HG03460 (cell line): Measurements from ENCODE around the gene CORO2A.

ENCODE experiments used
- ATAC-seq: cut with Tn5 transposase; IDR thresholded peaks from one replicate; pipeline ENCODE4 v1.9.1; 2021; ENCODE audit not compliant: unreplicated experiment

Gene CORO2A, protein sequence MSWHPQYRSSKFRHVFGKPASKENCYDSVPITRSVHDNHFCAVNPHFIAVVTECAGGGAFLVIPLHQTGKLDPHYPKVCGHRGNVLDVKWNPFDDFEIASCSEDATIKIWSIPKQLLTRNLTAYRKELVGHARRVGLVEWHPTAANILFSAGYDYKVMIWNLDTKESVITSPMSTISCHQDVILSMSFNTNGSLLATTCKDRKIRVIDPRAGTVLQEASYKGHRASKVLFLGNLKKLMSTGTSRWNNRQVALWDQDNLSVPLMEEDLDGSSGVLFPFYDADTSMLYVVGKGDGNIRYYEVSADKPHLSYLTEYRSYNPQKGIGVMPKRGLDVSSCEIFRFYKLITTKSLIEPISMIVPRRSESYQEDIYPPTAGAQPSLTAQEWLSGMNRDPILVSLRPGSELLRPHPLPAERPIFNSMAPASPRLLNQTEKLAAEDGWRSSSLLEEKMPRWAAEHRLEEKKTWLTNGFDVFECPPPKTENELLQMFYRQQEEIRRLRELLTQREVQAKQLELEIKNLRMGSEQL

DNA sequence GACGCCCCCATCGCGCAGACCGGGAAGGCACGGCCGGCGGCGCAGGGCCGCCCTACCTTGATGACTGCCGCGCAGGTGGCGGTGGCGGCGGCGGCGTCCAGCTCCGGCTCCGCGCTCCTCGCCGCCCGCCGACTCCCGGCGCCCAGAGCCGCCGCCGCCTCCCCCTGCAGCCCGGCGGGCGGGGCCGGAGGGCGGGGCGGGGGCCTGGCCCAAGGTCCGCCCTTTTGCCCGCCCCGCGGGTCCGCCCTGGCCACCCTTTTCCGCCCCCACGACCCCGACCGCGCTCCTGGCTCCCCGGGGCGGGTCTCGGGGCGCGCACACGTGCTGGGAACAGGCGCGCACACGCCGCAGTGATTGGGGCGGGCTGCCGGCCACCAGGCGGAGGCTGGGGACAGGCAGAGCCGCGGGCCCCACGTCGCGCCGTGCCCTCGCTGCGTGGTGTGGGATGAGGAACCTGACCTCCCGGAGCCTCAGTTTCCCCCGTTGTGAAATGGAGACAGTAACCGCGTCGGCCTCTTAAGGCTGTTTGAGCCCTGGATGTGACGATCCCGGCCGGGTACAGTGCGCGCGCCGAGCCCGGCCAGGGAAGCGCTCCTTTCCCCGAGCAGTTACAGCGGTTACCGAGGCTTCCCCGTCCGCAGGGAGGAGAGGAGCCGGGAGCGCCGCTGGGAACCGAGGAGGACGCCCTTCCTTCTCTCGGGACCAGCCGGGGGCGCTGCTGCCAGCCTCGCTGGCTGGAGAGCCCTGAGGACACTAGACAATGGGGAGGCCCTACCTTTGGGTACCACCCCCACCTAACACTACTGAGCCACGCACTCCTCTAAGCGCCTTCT, at the start of gene CORO2A:
Gene CORO2A, minus strand, starts transcription at position 135 of the 833 bp plus-strand sequence. CDS start 34,977 bp downstream, outside the sequence.
- peak; percentile 64 for ATAC-seq

DNA sequence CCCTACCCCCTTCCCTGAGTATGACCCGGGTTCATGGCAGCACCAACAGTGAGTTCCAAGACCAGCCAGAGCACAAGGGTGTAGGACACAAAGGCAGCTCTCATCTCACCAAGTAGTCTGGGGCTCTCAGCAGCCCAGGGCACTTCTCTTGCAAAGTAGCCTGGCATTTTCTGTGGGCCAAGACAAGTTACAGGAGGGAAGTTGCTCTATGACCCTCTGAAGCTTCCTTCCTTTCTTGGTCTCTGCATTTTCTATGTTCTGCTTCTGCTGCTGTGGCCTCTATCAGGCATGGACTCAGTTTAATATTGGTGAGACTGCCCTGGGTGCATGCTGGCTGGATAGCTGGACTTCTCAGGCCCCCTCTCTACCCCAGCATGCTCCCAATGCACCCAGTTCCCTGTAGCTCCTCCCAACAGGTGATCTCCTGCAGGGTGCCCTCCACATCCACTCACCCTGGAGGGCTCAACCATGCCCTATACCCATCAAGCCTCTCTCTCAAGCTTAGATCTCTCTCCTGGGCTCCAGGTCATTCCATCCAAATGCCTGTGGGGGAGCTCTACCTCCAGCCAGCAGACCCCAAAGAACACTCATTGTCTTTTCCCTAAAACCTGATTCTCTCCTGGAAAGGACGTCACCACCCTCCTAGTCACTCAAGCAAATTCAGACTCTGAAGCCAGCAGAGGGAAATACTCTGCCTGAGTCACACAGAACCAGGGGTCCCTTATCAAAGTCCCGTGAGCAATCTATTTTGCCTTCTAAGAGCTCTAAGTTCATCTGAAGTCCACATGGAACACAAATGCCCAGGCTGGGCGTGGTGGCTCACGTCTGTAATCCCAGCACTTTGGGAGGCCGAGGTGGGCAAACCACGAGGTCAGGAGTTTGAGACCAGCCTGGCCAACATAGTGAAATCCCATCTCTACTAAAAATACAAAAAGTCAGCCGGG, 49.2 kb upstream of the CORO2A start:
- no peak for ATAC-seq

DNA sequence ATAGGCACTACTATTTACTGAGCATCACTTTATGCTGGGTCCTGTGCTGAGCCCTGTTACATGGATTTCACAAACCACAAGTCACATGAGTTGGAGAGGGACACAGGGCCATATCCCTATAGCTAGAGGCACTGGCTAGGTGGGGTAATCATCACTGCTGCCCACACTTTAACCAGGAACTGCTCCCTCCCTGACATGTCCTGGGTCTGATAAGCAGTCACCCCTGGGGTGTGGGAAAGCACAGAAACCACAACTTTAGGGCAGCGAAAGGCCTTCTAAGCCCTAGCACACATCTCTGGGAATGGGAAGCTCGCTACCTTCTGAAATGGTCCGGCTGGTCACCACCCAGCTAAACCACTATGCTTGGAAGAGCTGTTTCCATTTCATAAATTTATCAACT, 48.0 kb upstream of the CORO2A start:
- no peak for ATAC-seq

DNA sequence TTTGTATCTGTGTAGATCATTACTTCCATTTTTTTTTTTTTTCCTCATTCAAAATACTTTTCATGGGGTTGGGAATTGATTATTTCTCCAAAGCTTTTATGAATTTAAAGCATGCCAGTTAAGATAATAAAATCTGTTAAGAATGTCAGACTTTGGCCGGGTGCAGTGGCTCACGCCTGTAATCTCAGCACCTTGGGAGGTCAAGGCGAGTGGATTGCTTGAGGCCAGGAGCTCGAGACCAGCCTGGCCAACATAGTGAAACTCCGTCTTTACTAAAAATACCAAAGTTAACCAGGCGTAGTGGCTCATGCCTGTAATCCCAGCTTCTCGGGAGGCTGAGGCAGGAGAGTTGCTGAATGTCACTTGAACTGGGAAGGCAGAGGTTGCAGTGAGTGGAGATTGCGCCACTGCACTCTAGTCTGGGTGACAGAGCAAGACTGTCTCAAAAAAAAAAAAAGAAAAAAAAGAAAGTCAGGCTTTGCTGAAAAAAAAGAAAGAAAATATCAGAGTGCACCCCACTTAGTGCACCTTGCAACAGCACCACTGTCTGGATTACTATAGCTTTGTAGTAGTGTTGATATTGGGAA, 44.6 kb upstream of the CORO2A start:
- no peak for ATAC-seq

DNA sequence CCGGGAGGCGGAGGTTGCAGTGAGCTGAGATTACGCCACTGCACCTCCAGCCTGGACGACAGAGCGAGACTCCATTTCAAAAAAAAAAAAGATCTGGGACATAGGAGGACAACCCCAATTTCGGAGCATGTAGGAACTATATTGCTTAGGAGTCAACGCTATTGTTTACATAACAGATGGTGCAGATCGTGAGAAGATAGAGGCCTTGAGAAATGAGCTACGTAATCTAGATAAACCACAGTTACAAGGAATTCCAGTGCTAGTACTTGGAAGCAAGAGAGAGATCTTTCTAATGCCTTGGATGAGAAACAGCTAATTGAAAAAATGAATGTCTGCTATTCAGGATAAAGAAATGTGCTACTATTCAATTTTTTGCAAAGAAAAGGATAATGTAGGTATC, 42.7 kb upstream of the CORO2A start:
- ATAC-seq, result no peak

DNA sequence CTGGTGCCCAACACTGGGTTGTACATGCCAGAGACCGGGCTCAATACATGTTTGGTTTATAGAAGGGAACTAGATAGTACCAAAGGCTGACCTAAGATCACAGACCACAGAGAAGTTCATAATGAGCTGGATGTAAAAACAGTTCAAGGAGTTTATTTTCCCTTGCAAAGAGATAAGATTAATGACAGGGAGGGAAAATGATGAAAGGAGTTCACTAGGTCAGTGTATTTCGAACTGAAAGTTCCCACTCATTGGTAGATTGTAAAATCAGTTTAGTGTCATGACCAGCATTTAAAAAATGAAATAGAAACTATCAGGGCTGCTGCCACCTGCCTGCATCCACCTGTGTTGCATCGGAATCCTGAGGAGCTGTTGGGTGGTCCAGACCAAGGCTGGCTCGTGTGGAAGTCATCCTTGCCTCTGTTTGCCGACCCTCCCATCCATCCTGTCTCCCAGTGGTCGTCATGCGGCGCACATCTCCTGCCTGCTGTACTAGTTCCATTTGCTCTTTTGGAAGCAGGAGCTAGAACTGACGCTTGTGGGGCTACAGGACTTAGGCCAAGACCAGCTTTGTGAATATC, 41.9 kb upstream of the CORO2A start:
- no peak for ATAC-seq

DNA sequence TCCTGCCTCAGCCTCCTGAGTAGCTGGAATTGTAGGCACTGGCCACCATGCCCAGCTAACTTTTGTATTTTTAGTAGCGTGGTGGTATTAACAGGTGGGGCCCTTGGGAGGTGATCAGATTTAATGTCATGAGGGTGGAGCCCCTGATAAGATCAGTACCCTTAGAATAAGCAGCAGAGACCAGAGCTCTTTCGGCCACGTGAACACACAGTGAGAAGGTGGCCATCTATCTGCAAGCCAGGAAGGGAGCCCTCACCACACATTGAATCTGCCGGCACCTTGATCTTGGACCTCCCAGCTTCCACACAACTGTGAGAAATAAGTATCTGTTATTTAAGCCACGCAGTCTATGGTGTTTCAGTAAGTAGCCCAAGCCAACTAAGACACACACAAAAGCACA, 40.5 kb upstream of the CORO2A start:
- ATAC-seq, result no peak

DNA sequence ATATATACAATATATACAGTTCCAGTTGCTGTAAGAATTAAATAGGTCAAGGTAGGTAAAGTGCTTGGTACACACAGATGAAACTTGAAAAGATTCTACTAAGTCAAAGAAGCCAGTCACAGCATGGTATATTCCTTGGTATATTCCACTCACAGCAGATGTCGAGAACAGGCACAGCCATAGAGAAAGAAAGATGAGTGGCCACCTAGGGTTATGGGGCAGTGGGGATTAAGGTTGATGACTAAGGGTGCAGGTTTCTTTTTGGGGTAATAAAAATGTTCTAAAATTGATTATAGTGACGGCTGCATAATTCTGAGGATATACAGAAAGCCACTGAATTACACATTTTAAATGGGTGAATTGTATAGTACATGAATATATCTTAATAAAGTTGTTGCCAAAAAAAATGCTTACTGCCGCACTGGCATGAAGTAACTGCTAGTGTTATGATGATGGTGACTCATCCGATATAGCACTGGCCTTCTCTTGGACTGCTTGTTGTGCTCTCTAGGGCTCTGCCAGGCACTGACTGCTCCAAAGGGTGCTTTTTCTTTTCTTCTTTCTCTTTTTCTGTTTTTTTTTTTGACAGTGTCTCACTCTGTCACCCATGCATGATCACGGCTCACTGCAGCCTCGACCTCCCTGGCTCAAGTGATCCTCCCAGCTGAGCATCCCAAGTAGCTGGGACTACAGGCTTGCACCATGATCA, 39.5 kb upstream of the CORO2A start:
- no peak for ATAC-seq

DNA sequence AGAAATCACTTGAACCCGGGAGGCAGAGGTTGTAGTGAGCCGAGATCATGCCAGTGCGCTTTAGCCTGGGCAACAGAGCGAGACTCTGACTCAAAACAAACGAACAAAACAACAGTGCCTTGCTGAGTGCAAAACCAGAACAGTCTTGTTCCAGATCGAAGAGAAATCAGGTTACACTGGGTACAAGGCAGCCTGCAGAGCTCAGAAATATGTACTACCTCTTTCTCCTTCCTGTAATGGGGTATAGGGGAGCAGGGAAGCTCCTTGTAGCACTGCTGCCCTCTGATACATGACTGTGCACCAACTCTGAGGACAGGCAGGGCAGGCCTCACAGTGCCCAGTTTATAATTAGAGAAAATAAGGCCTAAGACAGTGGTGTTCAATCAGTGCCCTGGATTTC, 38.4 kb upstream of the CORO2A start:
- no peak for ATAC-seq

DNA sequence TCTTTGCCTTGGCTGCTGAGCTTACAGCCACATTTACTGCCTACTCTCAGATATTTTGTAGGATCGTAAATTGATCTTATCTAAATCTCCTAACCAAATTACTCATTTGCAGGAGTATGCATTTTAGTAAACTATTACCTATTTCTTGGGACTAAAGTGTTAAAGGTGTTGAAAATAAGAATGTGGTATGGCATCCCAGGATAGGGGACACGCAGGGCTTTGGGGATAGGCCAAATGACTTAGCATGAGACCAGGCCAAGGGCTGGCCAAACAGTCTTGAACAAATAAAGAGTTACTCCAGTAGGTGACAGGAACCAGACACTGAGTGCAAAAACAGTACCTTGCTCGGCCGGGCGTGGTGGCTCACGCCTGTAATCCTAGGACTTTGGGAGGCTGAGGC, 37.9 kb upstream of the CORO2A start:
- ATAC-seq, result no peak

DNA sequence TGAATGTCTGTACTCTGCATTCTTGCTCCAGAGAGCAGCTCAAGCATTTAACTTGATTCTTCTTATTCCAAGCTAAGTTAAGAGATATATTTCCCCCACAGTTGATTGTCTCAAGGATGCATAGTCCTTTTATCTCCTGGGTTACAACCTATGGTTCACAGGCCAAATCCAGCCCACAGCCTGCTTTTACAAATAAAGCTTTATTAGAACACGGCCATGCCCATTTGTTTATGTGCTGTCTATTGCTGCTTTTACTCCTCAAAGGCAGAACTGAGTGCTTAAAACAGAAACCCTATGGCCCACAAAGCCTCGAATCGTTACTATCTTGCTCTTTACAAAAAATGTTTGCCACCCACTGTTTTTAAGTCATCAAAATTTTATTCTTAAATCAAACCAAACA, 37.2 kb upstream of the CORO2A start:
- ATAC-seq, result no peak

DNA sequence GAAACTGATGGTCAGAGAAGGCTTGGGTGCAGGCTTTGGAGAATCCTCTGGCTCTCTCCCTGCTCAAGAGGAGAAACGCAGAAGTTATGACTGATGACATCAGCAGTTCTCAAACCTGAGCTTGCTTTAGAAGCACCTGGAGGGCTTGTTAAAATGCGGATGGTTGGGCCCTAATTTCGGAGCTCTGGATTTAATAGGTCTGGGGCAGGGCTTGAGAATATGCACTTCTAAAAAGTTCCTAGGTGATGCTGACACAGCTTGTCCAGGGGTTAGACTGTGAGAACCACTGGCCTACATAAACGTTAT, 36.6 kb upstream of the CORO2A start:
- ATAC-seq, result no peak

DNA sequence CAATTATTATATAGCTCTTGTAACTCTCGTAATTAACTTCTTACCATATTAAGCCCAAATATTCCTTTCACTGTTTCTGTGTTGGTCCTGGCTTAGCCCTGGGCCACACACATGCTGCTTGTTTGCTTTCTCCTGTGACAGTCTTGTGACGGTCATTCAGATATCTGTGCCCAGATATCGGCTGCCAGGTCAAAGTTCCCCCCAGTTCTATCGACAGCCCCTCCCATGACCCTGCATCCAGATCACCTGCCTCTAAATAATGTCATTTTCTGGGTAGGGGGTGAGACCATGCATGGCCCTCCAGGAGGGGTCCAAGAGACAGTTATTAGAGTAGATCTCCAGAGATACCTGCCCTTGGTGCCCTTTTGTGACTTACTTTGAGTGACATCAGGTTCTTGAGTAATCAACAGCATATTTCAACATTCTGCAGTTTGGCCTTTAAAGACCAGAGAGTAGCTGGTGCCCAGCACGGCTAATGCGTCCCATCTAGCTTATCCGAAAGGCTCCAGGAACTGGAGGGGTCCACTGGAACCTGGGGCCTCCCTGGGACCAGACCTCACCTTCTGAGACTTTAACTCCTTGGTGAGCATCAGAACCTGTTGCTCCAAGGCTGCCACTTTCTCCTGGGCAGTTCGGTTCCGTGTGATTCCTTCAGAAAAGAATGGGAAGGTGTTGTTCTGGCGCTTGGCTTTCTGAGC, 36.1 kb upstream of the CORO2A start:
- no peak for ATAC-seq

DNA sequence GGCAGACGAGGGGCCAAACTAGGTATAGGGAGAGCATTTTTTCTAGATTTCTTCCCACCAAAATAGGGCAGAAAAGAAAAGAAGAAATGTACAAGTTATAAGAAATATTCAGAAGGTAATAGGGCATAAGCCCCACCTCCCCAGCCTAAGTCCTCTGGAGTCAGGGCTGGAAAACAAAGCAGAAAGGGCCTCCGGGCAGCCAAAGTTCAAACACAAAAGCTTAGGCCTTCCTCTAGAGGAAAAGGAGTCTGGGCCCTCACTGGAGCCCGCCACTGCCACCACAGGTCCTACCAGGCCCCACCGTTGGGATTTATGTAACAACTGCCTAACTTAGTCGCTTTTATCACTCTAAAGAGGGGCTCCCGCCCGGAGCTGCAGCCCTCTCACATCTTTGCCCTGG, 35.4 kb upstream of the CORO2A start:
- ATAC-seq, result no peak

DNA sequence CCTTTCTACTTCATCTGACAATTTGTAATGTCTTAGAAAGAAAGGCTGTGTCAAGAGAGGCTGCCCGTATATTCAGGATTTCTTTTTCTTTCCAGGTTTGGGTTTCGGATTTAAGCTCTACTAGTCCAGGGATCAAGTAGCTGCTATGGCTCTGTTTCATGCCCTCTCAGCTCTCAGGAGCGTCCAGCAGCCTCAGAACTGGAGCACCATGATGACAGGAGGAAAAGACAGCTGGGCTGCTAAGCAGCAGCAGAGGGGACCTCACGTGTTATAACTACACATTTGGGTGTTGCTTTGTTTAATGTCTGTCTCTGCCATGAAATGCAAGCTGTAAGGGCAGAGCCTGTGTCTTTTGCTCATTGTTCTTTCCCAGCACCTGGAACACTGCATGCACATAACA, 34.5 kb upstream of the CORO2A start:
- ATAC-seq, result no peak

DNA sequence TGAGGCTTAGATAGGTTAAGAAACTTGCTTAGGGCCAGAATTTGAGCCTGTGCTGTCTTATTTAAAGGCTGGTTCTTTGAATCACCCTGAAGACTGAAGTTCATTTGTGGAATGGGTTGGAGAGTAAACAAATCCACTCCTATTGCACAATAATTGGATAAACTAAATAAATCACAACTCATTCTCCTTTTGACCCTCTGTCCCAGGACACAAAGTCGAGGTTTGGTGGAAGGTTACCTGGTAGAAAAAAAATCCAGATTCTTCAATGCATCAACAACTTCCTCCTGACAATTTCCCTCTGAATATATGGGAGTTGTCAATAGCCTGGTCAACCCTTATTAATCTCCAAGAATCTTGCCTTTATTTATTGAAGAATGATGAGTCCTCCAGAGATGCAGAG, 34.1 kb upstream of the CORO2A start:
- no peak for ATAC-seq

DNA sequence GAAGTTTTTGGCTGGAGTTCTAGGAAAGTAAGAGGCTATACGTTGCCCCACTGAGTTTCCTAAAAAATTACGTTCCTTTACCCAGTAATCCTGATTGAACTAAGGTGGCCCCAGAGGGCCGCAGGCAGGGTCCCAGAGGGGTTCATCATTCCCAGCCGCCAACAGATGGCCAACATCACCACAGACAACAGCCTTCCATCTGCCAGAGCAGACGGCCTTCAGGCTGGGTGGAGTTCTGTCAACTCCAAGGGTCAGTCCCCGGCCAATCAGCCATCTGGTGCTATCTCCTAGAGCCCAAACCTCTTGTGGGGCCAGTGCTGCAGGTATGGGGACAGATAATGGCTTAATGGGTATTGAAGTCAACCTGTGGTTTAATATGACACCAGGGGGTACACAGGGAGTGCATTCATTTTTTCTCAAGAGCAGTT, 32.6 kb upstream of the CORO2A start:
- ATAC-seq, result no peak

DNA sequence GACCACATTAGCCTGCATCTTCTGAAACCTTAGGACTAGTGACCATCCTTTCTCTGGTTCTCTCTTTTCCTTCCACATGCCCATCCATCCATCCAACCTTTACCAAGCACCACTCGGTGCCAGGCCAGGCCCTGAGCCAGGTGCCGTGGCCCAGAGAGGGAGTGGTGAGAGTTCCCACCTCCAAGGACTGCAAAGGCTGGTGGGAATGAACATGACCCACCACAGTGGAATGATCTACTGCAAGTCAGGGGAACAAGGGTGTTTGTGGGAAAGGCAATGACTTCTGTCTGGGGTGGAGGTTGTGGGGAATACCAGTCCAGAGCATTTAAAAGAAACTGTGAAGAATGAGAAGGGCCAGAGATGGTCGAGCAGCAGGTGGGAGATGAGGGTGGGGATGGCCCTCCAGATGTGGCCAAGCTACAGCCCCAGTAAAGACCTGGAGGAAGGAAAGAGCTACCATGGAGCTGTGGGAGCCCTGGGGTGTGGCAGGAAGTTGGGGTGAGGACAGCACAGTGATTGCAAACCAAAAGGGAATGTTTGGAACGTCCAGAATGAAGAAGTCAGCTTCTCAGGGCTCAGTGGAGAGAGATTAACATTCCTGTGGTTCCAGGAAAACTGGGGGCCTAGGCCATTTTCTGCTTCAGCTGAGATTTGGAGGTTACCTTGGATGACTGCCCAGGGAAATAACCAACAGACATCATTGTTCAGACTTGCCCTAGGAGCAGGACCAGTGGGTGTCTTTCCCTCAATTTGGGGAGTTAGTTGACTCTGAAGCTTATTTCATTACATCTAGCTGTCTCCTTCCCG, 30.7 kb upstream of the CORO2A start:
- ATAC-seq, result no peak
